Subcutaneous abdominal adipose tissue (tissue), 5 donors: ENCODE data around the gene TICAM2.

ENCODE experiments used
- H3K27ac ChIP-seq: one replicate; pipeline ENCODE4 v1.7.0; 2013; ENCODE audit warnings: low read depth, mild to moderate bottlenecking, inconsistent platforms, low read length, moderate library complexity
- H3K27me3 ChIP-seq, 5 donors: one replicate each; pipeline ENCODE4 v1.7.0; 2013; ENCODE audit warnings: low read length in 5 of 5, inconsistent platforms in 1 of 5; ENCODE audit not compliant: control insufficient read depth in 5 of 5, insufficient read depth in 4 of 5
- H3K36me3 ChIP-seq, 5 donors: one replicate each; pipeline ENCODE4 v1.7.0; 2013; ENCODE audit warnings: low read length in 5 of 5; ENCODE audit not compliant: control insufficient read depth in 5 of 5, insufficient read depth in 5 of 5
- H3K4me1 ChIP-seq, 5 donors: one replicate each; pipeline ENCODE4 v1.7.0; 2013; ENCODE audit warnings: low read length in 5 of 5, mild to moderate bottlenecking in 3 of 5, moderate library complexity in 1 of 5; ENCODE audit not compliant: control insufficient read depth in 5 of 5, insufficient read depth in 5 of 5
- H3K4me3 ChIP-seq, 5 donors: one replicate each; pipeline ENCODE4 v1.7.0; 2013; ENCODE audit warnings: low read length in 5 of 5, low read depth in 1 of 5
- H3K9ac ChIP-seq, 5 donors: one replicate each; pipeline ENCODE4 v1.7.0; 2013; ENCODE audit warnings: low read length in 5 of 5, mild to moderate bottlenecking in 4 of 5, moderate library complexity in 3 of 5
- H3K9me3 ChIP-seq, 5 donors: one replicate each; pipeline ENCODE4 v1.7.0; 2013; ENCODE audit warnings: low read length in 5 of 5; ENCODE audit not compliant: control insufficient read depth in 5 of 5
- donor health status: healthy.
- donor health status: healthy.
- donor health status: healthy.
- donor health status: healthy.
- donor health status: healthy.

TICAM2 gene

GRCh38 chr5:115530426-115530825 is 71.9 kb downstream of the TICAM2 start:
- H3K4me3 ChIP-seq = no peak overlapping the region
- H3K27ac ChIP-seq = no peak overlapping the region
- no peak overlapping the region for H3K9ac ChIP-seq
- H3K27me3 ChIP-seq = no peaks in the 10 kb centered on the region
- no peaks in the 10 kb centered on the region for H3K9me3 ChIP-seq
- H3K36me3 ChIP-seq = peaks cover under 1 to 5% (median 2%) of the 10 kb centered on the region in 5 donors
- H3K4me1 ChIP-seq = peaks cover 0 to 52% (median 29%) of the 10 kb centered on the region in 5 donors
